ENCODE measurements around the gene RFNG. TPM values are rescaled to one million over a fixed set of nuclear protein-coding genes. Genes with fewer than 3 reads are reported as not detected.

RFNG gene
- total RNA-seq, 1 experiment from 2014 or later = 37.9 TPM

DNA sequence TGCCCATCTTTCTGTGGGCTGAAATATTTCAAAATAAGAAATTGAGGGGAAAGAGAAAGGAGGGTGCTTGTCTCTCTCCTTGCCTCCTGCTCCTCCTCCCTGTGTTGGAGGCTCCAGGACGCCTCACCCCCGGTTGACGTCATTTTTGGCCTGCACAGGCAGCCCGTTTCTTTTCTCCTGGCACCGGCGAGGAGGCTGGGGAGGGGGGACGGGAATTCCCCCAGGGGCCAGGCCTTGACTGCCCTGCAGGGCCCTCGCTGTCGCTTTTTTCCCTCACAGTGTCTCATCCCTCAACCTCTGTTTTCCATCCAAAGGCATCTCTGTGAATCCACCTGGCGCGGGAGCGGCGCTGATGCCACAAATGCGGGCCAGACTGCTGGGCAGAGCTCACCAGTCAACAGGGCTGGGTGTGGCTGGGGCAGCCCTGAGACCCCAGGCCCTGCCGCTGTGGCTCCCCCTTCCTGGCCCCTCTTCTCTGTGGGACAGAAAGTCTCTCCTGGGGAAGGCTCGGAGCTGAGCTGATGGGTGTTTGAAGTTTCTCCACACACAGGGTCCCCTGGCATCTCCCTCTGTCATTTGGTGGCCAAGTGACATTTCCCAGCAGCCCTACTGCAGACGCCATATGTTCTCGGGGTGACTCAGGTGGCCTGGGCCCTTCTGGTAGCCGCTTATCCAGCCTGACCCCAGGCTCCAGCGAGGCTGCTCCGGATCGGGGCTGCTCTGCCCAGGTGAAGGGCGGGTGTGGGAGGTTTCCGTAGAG is 45.0 kb downstream of the RFNG start:
- peak; percentile 56 for DNase-seq (ENCODE audit: unreplicated experiment)
- TF ChIP-seq CTCF (IDR thresholded peaks at IDR 0.05; ENCODE audit: unreplicated experiment) = no peak
- Mint-ChIP-seq H3K9me3 (ENCODE audit: unreplicated experiment) (no peaks in the 10 kb centered on the region), H3K36me3 (ENCODE audit: insufficient read depth, unreplicated experiment) (peaks cover 12% of the 10 kb centered on the region), H3K27ac (ENCODE audit: low read depth, unreplicated experiment) (no peak overlapping the region), H3K27me3 (ENCODE audit: insufficient read depth, unreplicated experiment) (no peaks in the 10 kb centered on the region), H3K4me1 (ENCODE audit: insufficient read depth, unreplicated experiment) (peaks cover 10% of the 10 kb centered on the region), H3K4me3 (ENCODE audit: unreplicated experiment) (no peak overlapping the region)
- no TSS peak for BruUV-seq (replicated peaks)
- POLR2A ChIA-PET = interaction anchor here (1.0 kb wide), 1 partner anchor 15 kb away, joined by 3 read pairs; no protein-coding TSS in a partner anchor
- intact Hi-C loops (cut with micrococcal nuclease) = no loop called here
- CTCF ChIA-PET = interaction anchor here (1.0 kb wide), 1 partner anchor 13 kb away, joined by 4 read pairs; no protein-coding TSS in a partner anchor

DNA sequence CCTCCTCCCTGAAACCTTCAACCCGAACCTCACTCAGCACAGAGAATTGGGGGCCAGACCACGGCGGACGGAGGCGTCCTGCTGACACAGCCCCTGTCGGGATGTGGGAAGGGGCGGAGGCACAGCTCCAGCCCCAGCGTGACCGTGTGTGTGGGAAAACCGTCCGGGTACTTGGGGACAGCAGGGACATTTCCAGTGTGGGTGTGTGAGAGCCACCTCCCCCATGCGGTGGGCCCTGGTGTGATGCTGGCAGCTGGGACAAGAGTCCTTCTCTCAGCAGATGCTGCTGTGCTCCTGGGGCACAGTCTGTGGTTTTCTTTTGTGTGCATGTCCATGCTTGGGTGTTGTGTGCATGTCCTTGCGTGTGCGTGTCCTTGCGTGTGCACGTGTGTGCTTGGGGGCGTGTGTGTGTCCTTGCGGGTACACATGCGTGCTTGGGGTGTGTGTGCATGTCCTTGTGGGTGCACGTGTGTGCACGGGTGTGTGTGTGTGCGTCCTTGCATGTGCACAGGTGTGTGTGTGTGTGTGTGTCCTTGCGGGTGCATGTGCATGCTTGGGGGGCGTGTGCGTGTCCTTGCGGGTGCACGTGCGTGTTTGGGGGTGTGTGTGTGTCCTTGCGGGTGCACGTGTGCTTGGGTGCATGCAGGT is 45.8 kb downstream of the RFNG start:
- ChIA-PET POLR2A (no interaction called here), CTCF (interaction anchor here (0.5 to 1.2 kb wide), 2 partner anchors 16 to 53 kb away, joined by 3 to 5 read pairs; no protein-coding TSS in a partner anchor)
- intact Hi-C loops (cut with micrococcal nuclease) = no loop called here
- H3K27ac Mint-ChIP-seq (ENCODE audit: low read depth, unreplicated experiment) = no peak overlapping the region
- H3K36me3 Mint-ChIP-seq (ENCODE audit: insufficient read depth, unreplicated experiment) = peaks cover 12% of the 10 kb centered on the region
- no peaks in the 10 kb centered on the region for H3K9me3 Mint-ChIP-seq (ENCODE audit: unreplicated experiment)
- no peak for DNase-seq (ENCODE audit: unreplicated experiment)
- peaks cover 10% of the 10 kb centered on the region for H3K4me1 Mint-ChIP-seq (ENCODE audit: insufficient read depth, unreplicated experiment)
- H3K27me3 Mint-ChIP-seq (ENCODE audit: insufficient read depth, unreplicated experiment) = no peaks in the 10 kb centered on the region
- BruUV-seq (replicated peaks) = no TSS peak
- TF ChIP-seq CTCF (IDR thresholded peaks at IDR 0.05; ENCODE audit: unreplicated experiment) = no peak
- H3K4me3 Mint-ChIP-seq (ENCODE audit: unreplicated experiment) = no peak overlapping the region

GRCh38 chr17:82004517-82005455 is 46.8 kb downstream of the RFNG start:
- Mint-ChIP-seq H3K9me3 (ENCODE audit: unreplicated experiment) (no peaks in the 10 kb centered on the region), H3K4me3 (ENCODE audit: unreplicated experiment) (no peak overlapping the region), H3K4me1 (ENCODE audit: insufficient read depth, unreplicated experiment) (peaks cover 10% of the 10 kb centered on the region), H3K27me3 (ENCODE audit: insufficient read depth, unreplicated experiment) (no peaks in the 10 kb centered on the region), H3K36me3 (ENCODE audit: insufficient read depth, unreplicated experiment) (peaks cover 8% of the 10 kb centered on the region), H3K27ac (ENCODE audit: low read depth, unreplicated experiment) (no peak overlapping the region)
- TF ChIP-seq CTCF (IDR thresholded peaks at IDR 0.05; ENCODE audit: unreplicated experiment) = no peak
- no peak for DNase-seq (ENCODE audit: unreplicated experiment)
- intact Hi-C loops (cut with micrococcal nuclease) = no loop called here
- CTCF ChIA-PET = interaction anchor here (0.6 to 1.9 kb wide), 5 partner anchors 17 to 70 kb away, joined by 3 to 6 read pairs (median 4); partner anchors contain the start of gene NOTUM
- BruUV-seq (replicated peaks) = no TSS peak
- POLR2A ChIA-PET = interaction anchor here (0.6 to 3.7 kb wide), 6 partner anchors 13 to 79 kb away, joined by 3 to 31 read pairs (median 14); partner anchors contain the start of genes CENPX and LRRC45
